ENCODE data around the gene ZDHHC4. TPM values are rescaled to one million over a fixed set of nuclear protein-coding genes. Genes with fewer than 3 reads are reported as not detected.

ZDHHC4 gene
- total and polyA plus RNA-seq, 2 of the 13 experiments (the other 11 are each of a cell fraction or from before 2014, with no cell fraction given), result 83.2 to 188 TPM

DNA sequence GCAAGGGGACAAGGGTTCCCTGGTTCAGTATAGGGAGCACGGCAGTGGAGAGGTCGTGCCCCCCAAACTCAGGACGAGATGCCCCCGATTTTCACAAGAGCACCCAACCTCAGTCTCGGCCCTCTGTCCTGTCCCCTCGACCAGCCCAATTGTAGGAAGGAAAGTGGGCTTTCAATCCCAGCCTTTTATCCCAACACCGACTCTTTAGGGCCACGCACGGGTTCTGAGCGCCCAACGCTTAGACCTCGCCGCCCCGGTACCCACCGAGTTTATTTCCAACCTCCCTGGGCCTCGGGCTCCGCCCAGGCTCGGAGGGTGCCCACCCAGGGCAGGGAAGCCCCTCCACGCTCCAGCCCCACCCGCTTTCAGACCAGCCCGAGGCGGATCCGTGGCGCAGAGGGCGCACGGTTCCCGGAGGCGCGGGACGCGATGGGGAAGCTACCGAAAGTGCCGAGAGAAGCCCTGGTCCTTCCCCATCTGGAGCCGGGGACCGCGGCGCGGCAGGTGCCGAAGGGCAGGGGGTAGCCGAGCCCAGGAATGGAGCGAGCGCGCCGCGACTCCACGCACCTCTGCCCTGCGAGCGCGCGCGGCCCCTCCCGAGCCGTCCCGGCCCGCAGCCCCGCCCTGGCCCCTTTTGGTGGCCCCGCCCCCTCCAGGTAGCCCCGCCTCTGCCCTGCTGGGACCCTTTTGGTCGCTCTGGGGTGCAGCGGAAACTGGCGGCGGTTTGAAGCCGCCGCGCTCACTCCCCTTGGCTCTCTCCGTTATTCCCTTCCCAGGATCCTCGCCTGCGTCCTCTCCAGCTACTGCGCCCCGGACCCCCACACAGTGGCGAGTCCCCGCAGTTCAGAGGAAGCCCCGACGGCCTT, 46.4 kb upstream of the ZDHHC4 start (continued):
- peak; percentile 50 for TF ChIP-seq IKZF4 (CRISPR knock-in tag; IDR thresholded peaks at IDR 0.05; ENCODE audit: borderline replicate concordance, low read depth, not compliant biosample characterization)
- peak; percentile 57; the same call in 1 of the 2 replicates for TF ChIP-seq ZNF777 (CRISPR knock-in tag; IDR thresholded peaks at IDR 0.05)
- no peak for TF ChIP-seq SIX4 (CRISPR knock-in tag; IDR thresholded peaks at IDR 0.05)
- TF ChIP-seq, protein P1, sequence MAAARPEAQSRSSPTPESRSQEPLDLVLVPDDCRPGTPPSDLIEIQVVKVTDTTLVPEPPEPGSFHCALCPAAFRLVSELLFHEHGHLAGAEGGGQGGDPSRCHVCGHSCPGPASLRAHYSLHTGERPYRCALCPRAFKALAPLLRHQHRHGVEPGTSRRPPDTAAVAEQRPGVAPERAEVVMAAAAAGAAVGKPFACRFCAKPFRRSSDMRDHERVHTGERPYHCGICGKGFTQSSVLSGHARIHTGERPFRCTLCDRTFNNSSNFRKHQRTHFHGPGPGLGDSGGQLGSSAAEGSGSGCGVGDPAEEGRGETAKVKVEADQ (CRISPR knock-in tag; IDR thresholded peaks at IDR 0.05; ENCODE audit: borderline replicate concordance), result no peak
- no peak for TF ChIP-seq ZNF264 (CRISPR knock-in tag; IDR thresholded peaks at IDR 0.05)
- TF ChIP-seq NFIB (CRISPR knock-in tag; IDR thresholded peaks at IDR 0.05; ENCODE audit: borderline replicate concordance), result no peak
- no peak for TF ChIP-seq ZBTB7B (CRISPR knock-in tag; IDR thresholded peaks at IDR 0.05)
- no peak for TF ChIP-seq RBAK (CRISPR knock-in tag; IDR thresholded peaks at IDR 0.05)
- TF ChIP-seq SP4 (CRISPR knock-in tag; IDR thresholded peaks at IDR 0.05), result no peak

DNA sequence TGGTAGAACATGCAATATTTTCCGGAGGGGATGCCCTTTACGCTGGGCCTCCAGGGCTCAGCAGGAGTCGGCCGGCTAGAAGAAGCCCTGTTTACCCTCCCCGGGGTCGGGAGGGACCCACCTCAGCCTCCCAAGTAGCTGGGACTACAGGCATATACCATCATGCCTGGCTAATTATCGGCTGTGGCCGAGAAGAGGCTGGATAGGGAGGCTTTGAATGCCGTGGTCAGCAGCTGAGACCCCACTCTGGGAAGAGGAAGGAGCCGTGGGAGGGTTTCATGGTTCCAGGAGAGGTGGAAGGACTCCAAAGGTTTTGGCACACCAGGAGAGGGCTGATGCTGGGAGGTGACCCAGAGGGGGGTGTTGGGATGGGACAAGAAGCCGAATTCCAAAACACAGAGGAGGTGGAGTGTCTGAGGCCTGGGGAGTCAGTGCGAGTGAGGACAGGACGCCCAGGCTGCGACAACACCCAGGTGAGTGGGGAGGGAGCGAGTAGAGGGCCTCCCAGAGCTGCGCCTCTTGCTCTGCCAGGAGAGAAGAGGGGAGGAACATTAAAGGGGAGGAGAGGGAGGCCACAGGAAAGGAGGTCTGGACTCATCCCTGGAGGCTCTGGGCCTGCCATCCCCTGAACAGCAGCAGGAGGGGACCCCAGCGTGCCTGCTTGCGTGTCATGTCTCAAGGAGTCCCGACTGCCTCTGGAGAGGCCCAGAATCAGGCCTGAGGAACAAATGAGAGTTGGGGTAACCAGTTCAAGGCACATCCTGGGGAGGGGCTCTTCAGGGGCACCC, 45.6 kb upstream of the ZDHHC4 start:
- Histone ChIP-seq H4K20me1 (ENCODE audit: insufficient read depth, low read length) (no peaks in the 10 kb centered on the region), H3K27me3 (ENCODE audit: control insufficient read depth in 1 of 2, insufficient read depth in 2 of 2, low read length in 2 of 2) (peaks cover 19 to 66% of the 10 kb centered on the region in 2 experiments), H3K27ac (ENCODE audit: extremely low read length, insufficient read depth, low read length) (no peak overlapping the region), H3K9ac (ENCODE audit: insufficient read depth, low read depth, low read length) (no peak overlapping the region), H3K9me3 (ENCODE audit: low read length) (no peaks in the 10 kb centered on the region), H3K79me2 (ENCODE audit: insufficient read depth, low read length) (no peaks in the 10 kb centered on the region), H3K4me2 (ENCODE audit: low read depth, low read length) (peak overlapping the region; percentile 84; the same call in 1 of the 2 replicates), H2AFZ (ENCODE audit: low read length) (no peak overlapping the region), H3K4me3 (replicated peaks in 1 of 3; ENCODE audit: insufficient read depth in 1 of 3, low read depth in 2 of 3, low read length in 3 of 3) (peak overlapping the region in 2 of 3 experiments; percentile 54 to 66; a peak in 3 of 6 replicates), H3K36me3 (replicated peaks in 1 of 2; ENCODE audit: control insufficient read depth in 1 of 2, insufficient read depth in 2 of 2, low read length in 2 of 2) (no peaks in the 10 kb centered on the region), H3K4me1 (ENCODE audit: insufficient read depth, low read length) (peaks cover 27% of the 10 kb centered on the region)
- TF ChIP-seq, protein P2, sequence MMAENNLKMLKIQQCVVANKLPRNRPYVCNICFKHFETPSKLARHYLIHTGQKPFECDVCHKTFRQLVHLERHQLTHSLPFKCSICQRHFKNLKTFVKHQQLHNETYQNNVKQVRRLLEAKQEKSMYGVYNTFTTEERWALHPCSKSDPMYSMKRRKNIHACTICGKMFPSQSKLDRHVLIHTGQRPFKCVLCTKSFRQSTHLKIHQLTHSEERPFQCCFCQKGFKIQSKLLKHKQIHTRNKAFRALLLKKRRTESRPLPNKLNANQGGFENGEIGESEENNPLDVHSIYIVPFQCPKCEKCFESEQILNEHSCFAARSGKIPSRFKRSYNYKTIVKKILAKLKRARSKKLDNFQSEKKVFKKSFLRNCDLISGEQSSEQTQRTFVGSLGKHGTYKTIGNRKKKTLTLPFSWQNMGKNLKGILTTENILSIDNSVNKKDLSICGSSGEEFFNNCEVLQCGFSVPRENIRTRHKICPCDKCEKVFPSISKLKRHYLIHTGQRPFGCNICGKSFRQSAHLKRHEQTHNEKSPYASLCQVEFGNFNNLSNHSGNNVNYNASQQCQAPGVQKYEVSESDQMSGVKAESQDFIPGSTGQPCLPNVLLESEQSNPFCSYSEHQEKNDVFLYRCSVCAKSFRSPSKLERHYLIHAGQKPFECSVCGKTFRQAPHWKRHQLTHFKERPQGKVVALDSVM (CRISPR knock-in tag; IDR thresholded peaks at IDR 0.05), result peak; percentile 77
- TF ChIP-seq SIN3B (IDR thresholded peaks at IDR 0.05; ENCODE audit: low read length), result no peak
- no TSS peak for BruUV-seq (replicated peaks)
- ChIA-PET POLR2A (no interaction called here), CTCF (ENCODE audit: low intra/inter-chr PET ratio, low total read pairs) (no interaction called here)
- WGBS (ENCODE audit: low lambda C conversion rate), result 23% methylated on average over 16 of the region's 19 CpGs
- in situ Hi-C loops (cut with HindIII; ENCODE audit: extremely low pct_ligation_motif_present, low pct_unique_long_range_greater_than_20kb) (no loop called here), intact Hi-C loops (cut with micrococcal nuclease; ENCODE audit: unreplicated experiment) (no loop called here)
- no peak for DNase-seq (ENCODE audit: low spot score)
- ATAC-seq, result no peak
- no peak for FAIRE-seq
